ENCODE measurements around the gene GNPTAB.

Gene GNPTAB

GRCh38 chr12:101746661-101747060, 84.1 kb downstream of the GNPTAB start:
- DNase-seq (ENCODE audit: low read depth): no peak
- TF ChIP-seq CTCF (conservative IDR thresholded peaks at IDR 0.05; ENCODE audit: low read depth, low read length): no peak

GRCh38 chr12:101746196-101746595, 84.6 kb downstream of the GNPTAB start:
- TF ChIP-seq CTCF (conservative IDR thresholded peaks at IDR 0.05; ENCODE audit: low read depth, low read length): no peak
- DNase-seq (ENCODE audit: low read depth): no peak
- no peak overlapping the region for H3K4me3 ChIP-seq (ENCODE audit: low read length)

More at GRCh38 chr12:101746661-101747060, 84.1 kb downstream of the GNPTAB start:
- no peak overlapping the region for H3K4me3 ChIP-seq (ENCODE audit: low read length)

- no peak for DNase-seq (ENCODE audit: low read depth)
- no peak overlapping the region for H3K4me3 ChIP-seq (ENCODE audit: low read length)
- TF ChIP-seq CTCF (conservative IDR thresholded peaks at IDR 0.05; ENCODE audit: low read depth, low read length): no peak
Observed at GRCh38 chr12:101745481-101745880, 85.3 kb downstream of the GNPTAB start.

- no peak overlapping the region for H3K4me3 ChIP-seq (ENCODE audit: low read length)
- no peak for DNase-seq (ENCODE audit: low read depth)
- TF ChIP-seq CTCF (conservative IDR thresholded peaks at IDR 0.05; ENCODE audit: low read depth, low read length): no peak
Observed at GRCh38 chr12:101743724-101744472, 86.9 kb downstream of the GNPTAB start.

GRCh38 chr12:101743242-101743641, 87.5 kb downstream of the GNPTAB start:
- TF ChIP-seq CTCF (conservative IDR thresholded peaks at IDR 0.05; ENCODE audit: low read depth, low read length): no peak
- no peak overlapping the region for H3K4me3 ChIP-seq (ENCODE audit: low read length)
- no peak for DNase-seq (ENCODE audit: low read depth)

GRCh38 chr12:101740980-101741379, 89.8 kb downstream of the GNPTAB start:
- no peak for TF ChIP-seq CTCF (conservative IDR thresholded peaks at IDR 0.05; ENCODE audit: low read depth, low read length)
- H3K4me3 ChIP-seq (ENCODE audit: low read length): no peak overlapping the region

GRCh38 chr12:101740566-101740965, 90.2 kb downstream of the GNPTAB start:
- no peak for TF ChIP-seq CTCF (conservative IDR thresholded peaks at IDR 0.05; ENCODE audit: low read depth, low read length)
- H3K4me3 ChIP-seq (ENCODE audit: low read length): no peak overlapping the region
- no peak for DNase-seq (ENCODE audit: low read depth)

More at GRCh38 chr12:101740980-101741379, 89.8 kb downstream of the GNPTAB start:
- DNase-seq (ENCODE audit: low read depth): no peak

Data from retinal pigment epithelial cell (primary cell).